SU-DHL-6 (cell line): ENCODE data around the gene ZG16B.

Experiments
- H2AFZ ChIP-seq: fragments of 200-600 bp; sonication (generic); 2 replicates; pipeline ENCODE4 v1.6.1; 2014; ENCODE audit warnings: low read depth, mild to moderate bottlenecking, moderate library complexity, mixed read lengths, antibody characterized with exemption, low read length; ENCODE audit not compliant: severe bottlenecking
- H3F3A ChIP-seq: fragments of 200-600 bp; shearing (Covaris generic); 2 replicates; pipeline ENCODE4 v1.6.0; 2016; ENCODE audit warnings: antibody characterized with exemption, mild to moderate bottlenecking; ENCODE audit not compliant: insufficient read depth
- H3K27ac ChIP-seq: fragments of 200-600 bp; sonication (generic); 2 replicates; pipeline ENCODE4 v1.5.1; 2016; ENCODE audit warnings: low read depth, mild to moderate bottlenecking, low read length, moderate library complexity, mixed read lengths
- H3K27me3 ChIP-seq: fragments of 200-600 bp; sonication (generic), shearing (Covaris generic); 2 replicates; pipeline ENCODE4 v1.6.0; 2014; ENCODE audit warnings: mild to moderate bottlenecking, low read length
- H3K36me3 ChIP-seq: fragments of 200-600 bp; sonication (generic); 2 replicates; pipeline ENCODE4 v1.6.1; 2014; ENCODE audit warnings: mild to moderate bottlenecking, low read length, mixed read lengths
- H3K4me2 ChIP-seq: fragments of 300-600, 200-600 bp; shearing (Covaris generic), sonication (generic); 2 replicates; pipeline ENCODE4 v1.6.0; 2014; ENCODE audit warnings: low read length, low read depth, mild to moderate bottlenecking; ENCODE audit not compliant: poor library complexity, severe bottlenecking
- H3K4me3 ChIP-seq: fragments of 200-600 bp; sonication (generic); 2 replicates; pipeline ENCODE4 v1.5.1; 2014; ENCODE audit warnings: antibody characterized with exemption, low read length, mild to moderate bottlenecking, mixed read lengths; ENCODE audit not compliant: insufficient read depth, poor library complexity, severe bottlenecking
- H3K79me2 ChIP-seq: fragments of 200-600 bp; sonication (generic); 2 replicates; pipeline ENCODE4 v1.6.1; 2014; ENCODE audit warnings: mild to moderate bottlenecking, low read length, moderate library complexity; ENCODE audit not compliant: insufficient read depth
- H3K9ac ChIP-seq: fragments of 200-600 bp; sonication (generic); 2 replicates; pipeline ENCODE4 v1.7.0; 2014; ENCODE audit warnings: mild to moderate bottlenecking, low read length
- H3K9me2 ChIP-seq: fragments of 200-600 bp; sonication (generic); replicated peaks from 2 replicates; pipeline ENCODE4 v1.6.1; 2014; ENCODE audit warnings: low read length; ENCODE audit not compliant: insufficient read depth
- H3K9me3 ChIP-seq: fragments of 200-600 bp; sonication (generic); 2 replicates; pipeline ENCODE4 v1.6.1; 2014; ENCODE audit warnings: low read length, mixed read lengths; ENCODE audit not compliant: insufficient read depth
- H4K20me1 ChIP-seq: fragments of 200-600 bp; sonication (generic); 2 replicates; pipeline ENCODE4 v1.6.1; 2014; ENCODE audit warnings: low read depth, mild to moderate bottlenecking, antibody characterized with exemption, low read length, moderate library complexity, mixed read lengths
- EZH2phosphoT487 ChIP-seq: fragments of 200-600 bp; sonication (generic), shearing (Covaris generic); conservative IDR thresholded peaks from 2 replicates; pipeline ENCODE4 v1.6.1; 2018; ENCODE audit warnings: mild to moderate bottlenecking, antibody characterized with exemption, low read length, moderate library complexity, mixed read lengths
- TF ChIP-seq, protein P1 (sequence below): fragments of 200-600 bp; sonication (generic); IDR thresholded peaks from one replicate; pipeline ENCODE4 v1.5.1; 2017; ENCODE audit warnings: antibody characterized with exemption, mild to moderate bottlenecking, low read length, moderate library complexity; ENCODE audit not compliant: insufficient read depth, poor library complexity, severe bottlenecking

The ZG16B gene

DNA sequence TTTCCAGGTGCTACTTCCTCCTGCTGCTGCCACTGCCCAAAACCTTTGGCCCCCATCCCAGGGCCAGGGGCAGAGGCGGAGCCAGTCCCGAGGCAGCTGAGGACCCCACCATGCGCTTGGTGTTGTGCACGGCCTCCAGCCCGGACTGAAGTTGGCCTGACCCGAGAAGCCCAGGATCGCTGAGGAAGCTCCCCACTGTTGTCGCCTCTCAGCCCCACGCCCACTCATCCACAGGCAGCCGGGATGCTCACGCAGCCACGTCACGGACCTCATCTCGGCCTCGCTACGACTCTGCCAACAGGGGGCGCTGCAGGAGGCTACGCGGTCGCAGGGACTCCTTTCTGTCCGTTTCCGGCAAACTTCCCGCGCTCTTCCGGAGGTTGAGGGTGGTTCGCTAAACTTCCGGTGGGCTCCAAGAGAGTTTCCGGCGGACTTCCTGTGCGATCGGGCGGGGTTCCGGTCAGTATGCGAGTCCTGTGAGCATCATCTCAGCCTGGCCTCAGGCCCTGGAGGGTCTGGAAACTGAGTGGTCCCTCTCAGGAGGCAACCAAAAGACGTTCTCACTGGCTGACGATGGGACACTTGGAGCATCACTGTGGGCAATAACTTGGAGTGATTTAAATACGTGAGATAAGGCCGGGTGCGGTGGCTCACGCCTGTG lies 12.4 kb downstream of the ZG16B start:
- H3K4me2 ChIP-seq: no peak overlapping the region
- no peak overlapping the region for H3K9ac ChIP-seq
- no peaks in the 10 kb centered on the region for H3K79me2 ChIP-seq
- no peaks in the 10 kb centered on the region for H3K9me2 ChIP-seq
- H3K36me3 ChIP-seq: no peaks in the 10 kb centered on the region
- no peaks in the 10 kb centered on the region for H3F3A ChIP-seq
- no peaks in the 10 kb centered on the region for H3K27me3 ChIP-seq
- no peak overlapping the region for H3K27ac ChIP-seq
- no peak overlapping the region for H3K4me3 ChIP-seq
- no peaks in the 10 kb centered on the region for H3K9me3 ChIP-seq
- TF ChIP-seq, protein P1, sequence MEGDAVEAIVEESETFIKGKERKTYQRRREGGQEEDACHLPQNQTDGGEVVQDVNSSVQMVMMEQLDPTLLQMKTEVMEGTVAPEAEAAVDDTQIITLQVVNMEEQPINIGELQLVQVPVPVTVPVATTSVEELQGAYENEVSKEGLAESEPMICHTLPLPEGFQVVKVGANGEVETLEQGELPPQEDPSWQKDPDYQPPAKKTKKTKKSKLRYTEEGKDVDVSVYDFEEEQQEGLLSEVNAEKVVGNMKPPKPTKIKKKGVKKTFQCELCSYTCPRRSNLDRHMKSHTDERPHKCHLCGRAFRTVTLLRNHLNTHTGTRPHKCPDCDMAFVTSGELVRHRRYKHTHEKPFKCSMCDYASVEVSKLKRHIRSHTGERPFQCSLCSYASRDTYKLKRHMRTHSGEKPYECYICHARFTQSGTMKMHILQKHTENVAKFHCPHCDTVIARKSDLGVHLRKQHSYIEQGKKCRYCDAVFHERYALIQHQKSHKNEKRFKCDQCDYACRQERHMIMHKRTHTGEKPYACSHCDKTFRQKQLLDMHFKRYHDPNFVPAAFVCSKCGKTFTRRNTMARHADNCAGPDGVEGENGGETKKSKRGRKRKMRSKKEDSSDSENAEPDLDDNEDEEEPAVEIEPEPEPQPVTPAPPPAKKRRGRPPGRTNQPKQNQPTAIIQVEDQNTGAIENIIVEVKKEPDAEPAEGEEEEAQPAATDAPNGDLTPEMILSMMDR: peak; percentile 42
- no peak for TF ChIP-seq EZH2phosphoT487
- no peaks in the 10 kb centered on the region for H4K20me1 ChIP-seq
- no peak overlapping the region for H2AFZ ChIP-seq

DNA sequence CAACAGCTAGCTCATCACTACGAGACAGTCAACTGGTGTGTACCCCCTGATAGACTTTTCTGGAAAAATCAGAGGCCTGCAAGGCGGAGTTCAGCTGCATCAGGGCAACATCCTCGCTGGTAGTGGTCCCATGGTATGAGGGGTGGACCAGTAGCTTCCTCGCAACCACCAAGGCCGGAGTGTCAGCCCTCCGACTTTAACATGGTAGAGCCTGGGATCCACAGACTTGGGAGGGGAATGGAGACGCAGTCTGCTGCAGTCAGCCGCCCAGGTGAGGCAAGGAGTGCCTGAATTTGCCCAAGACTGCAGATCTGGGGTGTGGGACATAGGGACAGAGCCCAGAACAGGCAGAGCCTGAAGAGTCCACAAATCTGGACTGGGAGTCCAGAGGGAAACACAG lies 13.4 kb downstream of the ZG16B start:
- Histone ChIP-seq H3K9me2 (no peaks in the 10 kb centered on the region), H3K9ac (no peak overlapping the region), H3K4me2 (no peak overlapping the region), H3K79me2 (no peaks in the 10 kb centered on the region), H3F3A (no peaks in the 10 kb centered on the region), H3K27ac (no peak overlapping the region), H3K27me3 (no peaks in the 10 kb centered on the region), H3K36me3 (no peaks in the 10 kb centered on the region), H2AFZ (no peak overlapping the region), H4K20me1 (no peaks in the 10 kb centered on the region), H3K9me3 (no peaks in the 10 kb centered on the region), H3K4me3 (no peak overlapping the region)
- TF ChIP-seq, protein P1: no peak

DNA sequence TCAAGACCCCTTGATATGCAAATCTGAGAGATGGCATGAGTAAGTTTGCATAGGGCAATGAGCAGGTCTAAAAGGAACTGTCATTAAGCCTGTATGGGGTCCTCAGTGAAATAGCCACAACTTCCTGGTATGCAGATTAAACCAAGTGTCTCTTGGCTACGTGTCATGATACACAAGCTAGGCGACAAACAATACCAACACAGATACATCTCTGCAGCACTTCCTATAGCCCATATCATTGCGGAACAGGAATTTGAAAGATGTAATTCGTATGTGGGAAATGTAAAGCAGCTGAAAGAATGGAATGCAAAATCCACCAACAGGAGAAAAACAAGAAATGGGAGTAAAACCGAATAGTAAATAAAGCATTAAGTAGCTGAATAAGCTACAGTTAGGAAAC lies 15.0 kb downstream of the ZG16B start:
- Histone ChIP-seq H3K9me2 (no peaks in the 10 kb centered on the region), H3K4me3 (no peak overlapping the region), H3K36me3 (no peaks in the 10 kb centered on the region), H3K9ac (no peak overlapping the region), H3K27me3 (no peaks in the 10 kb centered on the region), H3F3A (no peaks in the 10 kb centered on the region), H2AFZ (no peak overlapping the region), H4K20me1 (no peaks in the 10 kb centered on the region), H3K79me2 (no peaks in the 10 kb centered on the region), H3K9me3 (no peaks in the 10 kb centered on the region), H3K27ac (no peak overlapping the region), H3K4me2 (no peak overlapping the region)
- no peak for TF ChIP-seq EZH2phosphoT487
- TF ChIP-seq, protein P1: no peak
